HG03565 (cell line): ENCODE data around the gene AK5.
A peak's percentile ranks its signal among the peaks of the same experiment; 100 is the strongest.

Experiments
- ATAC-seq: cut with Tn5 transposase; IDR thresholded peaks from one replicate; pipeline ENCODE4 v1.9.1; 2021; ENCODE audit warnings: mild to moderate bottlenecking, moderate library complexity; ENCODE audit not compliant: unreplicated experiment

Gene AK5

DNA sequence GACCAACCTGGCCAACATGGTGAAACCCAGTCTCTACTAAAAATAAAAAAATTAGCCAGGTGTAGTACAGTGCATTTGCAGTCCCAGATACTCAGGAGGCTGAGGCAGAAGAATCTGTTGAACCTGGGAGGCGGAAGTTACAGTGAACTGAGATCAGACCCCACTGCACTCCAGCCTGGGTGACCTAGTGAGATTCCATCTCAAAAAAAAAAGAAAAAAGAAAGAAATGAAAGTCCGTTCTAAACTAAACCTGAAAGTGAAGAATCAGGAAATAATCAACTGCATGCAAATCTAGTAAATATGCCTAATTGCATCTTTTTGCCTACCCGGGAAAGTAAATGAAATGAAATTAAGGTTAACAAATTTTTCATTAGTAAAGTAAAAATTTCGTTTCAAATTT, 301.1 kb downstream of the AK5 start:
- ATAC-seq: peak; percentile 52

DNA sequence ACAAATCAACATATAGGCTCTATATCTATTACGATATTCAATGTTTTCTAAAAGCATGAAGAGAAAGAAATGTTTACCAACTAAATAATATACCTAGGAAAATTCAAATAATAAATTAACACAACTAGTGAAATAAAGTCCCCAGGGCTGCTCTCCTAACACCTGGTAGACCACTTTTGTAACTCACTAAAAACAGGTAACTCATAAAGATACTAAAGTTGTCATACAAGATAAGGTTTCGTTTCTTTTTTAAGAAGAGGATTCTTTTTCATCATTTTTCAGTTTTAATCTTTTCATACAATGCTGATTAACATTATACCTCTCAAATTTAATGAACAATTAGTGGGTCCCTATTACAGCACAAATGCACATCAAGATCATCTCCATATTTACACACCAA, 301.7 kb downstream of the AK5 start:
- no peak for ATAC-seq

DNA sequence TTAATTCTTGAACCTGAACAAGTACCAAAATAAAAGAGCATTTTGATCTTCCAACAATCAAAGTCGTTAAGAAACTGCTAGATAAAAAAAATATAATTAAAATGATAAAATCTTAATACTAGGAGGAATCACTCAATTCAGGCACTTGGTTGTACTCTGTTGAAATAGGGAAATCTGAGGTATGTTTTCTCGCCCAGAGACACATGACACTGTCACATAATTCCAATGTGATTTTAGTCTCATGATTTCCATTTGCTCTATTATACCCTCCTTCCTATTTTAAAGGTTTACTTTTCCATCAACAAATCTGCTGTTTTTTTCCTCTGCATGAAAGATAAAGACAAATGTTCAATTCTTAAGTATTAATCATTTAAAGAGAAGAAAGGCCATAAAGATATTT, 303.1 kb downstream of the AK5 start:
- no peak for ATAC-seq

DNA sequence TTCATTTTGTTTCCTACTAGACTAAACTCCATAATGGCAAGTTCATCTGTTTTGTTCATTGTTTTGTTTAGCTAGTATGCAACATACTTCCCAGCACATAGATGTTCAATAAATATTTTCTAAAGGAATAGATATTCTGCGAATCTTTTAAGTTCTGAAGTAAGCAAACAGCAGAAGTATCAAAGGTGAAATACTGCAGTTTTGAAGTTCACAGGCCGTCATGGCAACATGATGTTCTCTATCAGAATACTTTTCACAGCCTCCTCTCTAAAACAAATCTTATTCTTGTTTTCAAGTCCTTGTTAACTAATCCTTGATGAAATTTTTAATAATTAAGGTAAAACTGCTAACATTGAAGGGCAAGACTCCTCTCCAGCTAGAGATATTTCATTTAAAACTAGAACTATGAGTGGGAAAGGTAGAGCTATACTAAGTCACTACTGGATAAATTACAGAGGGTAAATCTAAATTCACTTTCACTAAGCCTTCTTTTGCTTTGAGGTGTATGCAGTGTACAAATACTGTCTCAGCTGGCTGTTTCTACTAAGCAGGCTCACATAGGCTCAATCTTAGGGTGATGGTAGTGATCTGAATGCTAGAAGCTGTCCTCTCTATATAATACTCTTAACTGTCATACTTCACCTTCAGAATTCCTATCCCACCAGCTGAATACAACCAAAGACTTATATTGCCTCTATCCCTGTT, 303.9 kb downstream of the AK5 start:
- no peak for ATAC-seq

DNA sequence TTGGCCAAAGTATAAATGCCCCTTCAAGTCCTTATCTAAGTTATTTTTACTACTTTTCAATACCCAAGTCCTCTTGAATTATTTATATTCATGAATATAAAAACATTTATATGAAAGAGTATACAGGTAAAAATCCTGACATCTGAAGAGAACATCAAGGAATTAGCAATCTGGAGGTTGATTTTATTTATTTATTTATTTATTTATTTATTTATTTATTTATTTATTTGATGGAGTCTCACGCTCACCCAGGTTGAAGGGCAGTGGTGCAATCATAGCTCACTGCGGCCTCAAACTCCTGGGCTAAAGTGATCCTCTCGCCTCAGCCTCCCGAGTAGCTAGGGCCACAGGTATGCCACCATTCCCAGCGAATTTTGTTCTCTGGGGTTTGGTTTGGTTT, 307.4 kb downstream of the AK5 start:
- no peak for ATAC-seq

DNA sequence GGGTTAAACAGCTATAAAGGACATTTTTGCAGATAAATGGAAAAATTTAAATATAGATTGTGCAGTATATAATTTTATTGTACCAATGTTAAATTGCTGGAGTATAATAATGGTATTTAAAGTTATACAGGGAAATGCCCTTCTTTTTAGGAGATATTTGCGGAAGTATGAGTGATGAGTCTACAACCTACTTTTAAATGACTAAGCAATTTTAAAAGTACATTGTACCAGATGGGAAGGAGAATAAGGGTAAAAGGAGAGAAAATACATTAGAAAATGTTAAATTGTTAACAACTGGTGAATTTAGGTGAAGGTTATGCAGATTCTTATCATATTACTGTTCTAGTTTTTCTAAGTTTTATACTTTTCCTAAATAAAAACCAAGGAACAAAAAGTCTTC, 308.8 kb downstream of the AK5 start:
- ATAC-seq: no peak

DNA sequence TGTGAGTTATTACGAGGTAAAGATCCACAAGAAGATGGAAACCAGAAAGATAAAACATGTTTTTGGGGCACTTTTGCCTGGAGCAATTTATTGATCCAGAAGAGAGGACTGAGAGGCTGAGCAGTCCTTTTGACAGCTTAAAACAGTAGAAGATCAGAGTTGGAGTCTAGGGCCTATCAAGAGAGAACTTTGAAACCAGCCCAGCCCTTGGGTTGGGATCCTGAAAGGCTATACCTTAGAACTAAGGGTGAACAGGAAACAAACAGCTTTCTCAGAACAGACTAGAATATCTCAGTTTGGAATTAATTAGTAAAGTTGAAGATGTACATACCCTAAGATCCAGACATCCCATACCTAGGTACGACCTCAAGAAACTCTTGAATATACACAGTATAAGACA, 311.1 kb downstream of the AK5 start:
- no peak for ATAC-seq

DNA sequence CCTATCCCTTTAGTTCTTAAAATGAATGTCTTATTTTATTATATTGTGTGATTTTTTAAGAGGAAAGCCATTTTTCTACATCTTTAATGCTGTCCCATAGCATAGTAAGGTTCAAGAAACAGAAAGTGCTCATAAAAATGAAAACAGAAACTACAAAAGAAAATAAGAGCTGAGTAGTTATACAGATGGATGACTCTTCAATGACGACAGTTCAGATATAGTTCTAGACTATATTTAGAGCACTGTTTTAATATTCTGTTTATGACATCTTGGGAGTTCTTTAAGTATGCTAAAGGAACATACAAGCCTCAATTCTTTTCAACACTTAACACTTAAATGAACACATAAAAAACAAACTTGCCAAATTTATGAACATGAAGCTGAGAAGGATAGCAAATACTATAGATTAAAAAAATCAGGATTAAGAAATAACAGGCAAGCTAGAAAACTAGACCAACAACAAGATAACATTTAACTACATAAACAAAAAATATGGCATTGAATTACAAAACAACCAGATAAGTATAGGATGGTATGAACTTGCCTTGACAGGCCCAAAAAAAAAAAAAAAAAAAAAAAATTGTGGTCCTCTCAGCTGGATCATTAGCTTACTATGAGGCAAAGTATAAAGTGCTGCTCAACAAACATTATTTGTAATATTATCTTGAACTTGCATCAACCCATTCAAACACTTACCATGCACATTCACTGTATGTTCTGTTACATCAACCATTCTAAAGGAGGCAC, 312.7 kb downstream of the AK5 start:
- ATAC-seq: peak; percentile 88

DNA sequence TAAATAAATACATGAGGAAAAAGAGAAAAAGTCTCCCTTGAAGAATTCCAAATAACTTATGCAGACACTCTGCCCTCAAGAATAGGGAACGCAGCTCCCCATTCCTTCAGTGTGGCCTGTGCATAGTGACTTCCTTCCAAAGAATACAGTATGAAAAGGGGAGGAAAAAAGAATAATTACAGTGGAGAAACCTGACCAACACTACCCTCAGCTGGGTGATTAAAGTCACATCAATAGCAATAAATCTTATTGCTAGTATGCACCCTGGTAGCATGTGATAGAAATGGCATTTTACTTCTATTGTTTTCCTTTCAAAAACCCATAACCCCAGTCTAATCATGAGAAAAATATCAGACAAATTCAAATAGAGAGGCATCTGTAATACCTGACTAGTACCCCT, 315.5 kb downstream of the AK5 start:
- no peak for ATAC-seq

DNA sequence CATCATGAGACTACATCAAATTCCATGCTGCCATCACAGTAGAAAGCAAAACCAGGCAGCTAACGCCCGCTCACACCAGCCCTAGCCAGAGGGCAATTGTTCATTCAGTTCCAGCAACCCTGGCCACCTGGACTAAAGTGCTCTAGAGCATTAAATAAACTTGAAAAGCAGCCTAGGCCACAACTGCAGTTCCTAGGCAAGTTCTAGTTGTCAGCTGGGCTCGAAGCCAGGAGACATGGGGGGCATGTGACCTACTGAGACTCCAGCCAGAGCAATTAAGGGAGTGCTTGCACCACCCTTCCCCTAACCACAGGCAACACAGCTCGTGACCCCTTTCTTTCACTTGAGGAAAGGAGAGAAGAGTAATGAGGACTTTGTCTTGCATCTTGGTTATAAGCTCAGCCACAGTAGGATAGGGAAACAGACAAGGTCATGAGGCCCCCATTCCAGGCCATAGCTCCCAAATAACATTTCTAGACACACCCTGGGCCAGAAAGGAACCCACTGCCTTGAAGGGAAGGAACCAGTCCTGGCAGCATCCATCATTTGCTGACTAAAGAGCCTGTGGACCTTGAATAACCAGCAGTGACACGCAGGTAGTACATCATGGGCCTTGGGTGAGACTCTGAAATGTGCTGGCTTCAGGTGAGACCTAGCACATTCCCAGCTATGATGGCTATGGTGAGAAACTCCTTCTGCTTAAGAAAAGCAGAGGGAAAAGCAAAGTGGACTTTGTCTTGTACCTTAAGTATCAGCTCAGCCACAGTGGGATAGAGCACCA, 323.6 kb downstream of the AK5 start:
- no peak for ATAC-seq

DNA sequence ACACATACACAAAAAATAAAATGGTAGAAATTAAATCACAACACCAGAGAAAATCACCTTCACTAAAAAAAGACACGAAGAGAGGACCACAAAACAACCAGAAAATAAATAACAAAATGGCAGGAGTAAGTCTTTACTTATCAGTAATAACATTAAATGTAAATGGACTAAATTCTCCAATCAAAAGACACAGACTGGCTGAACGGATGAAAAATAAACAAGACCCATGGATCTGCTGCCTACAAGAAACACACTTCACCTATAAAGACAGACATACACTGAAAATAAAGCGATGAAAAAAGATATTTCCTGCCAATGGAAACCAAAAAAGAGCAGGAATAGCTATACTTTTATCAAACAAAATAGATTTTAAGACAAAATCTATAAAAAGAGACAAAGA, 327.1 kb downstream of the AK5 start:
- no peak for ATAC-seq
